Measurements from ENCODE around the gene TLN1.
A peak's percentile ranks its signal among the peaks of the same experiment; 100 is the strongest.

The TLN1 gene

GRCh38 chr9:35759795-35760194, 27.8 kb upstream of the TLN1 start:
- no peak for DNase-seq (ENCODE audit: insufficient read length, low spot score)

GRCh38 chr9:35758475-35759050, 26.6 kb upstream of the TLN1 start:
- no peak for TF ChIP-seq CTCF (IDR thresholded peaks at IDR 0.05; ENCODE audit: insufficient read depth, missing control alignments)
- no peak for DNase-seq (ENCODE audit: insufficient read length, low spot score)
- no peak for FAIRE-seq

More at GRCh38 chr9:35759795-35760194, 27.8 kb upstream of the TLN1 start:
- no peak for TF ChIP-seq CTCF (IDR thresholded peaks at IDR 0.05; ENCODE audit: insufficient read depth, missing control alignments)
- no peak for FAIRE-seq

- no peak for DNase-seq (ENCODE audit: insufficient read length, low spot score)
- no peak for TF ChIP-seq CTCF (IDR thresholded peaks at IDR 0.05; ENCODE audit: insufficient read depth, missing control alignments)
- no peak for FAIRE-seq
Measured at GRCh38 chr9:35757892-35758275, 25.9 kb upstream of the TLN1 start.

GRCh38 chr9:35757226-35757891, 25.4 kb upstream of the TLN1 start:
- FAIRE-seq (no peak), DNase-seq (ENCODE audit: insufficient read length, low spot score) (no peak)
- TF ChIP-seq CTCF (IDR thresholded peaks at IDR 0.05; ENCODE audit: insufficient read depth, missing control alignments) = no peak

- FAIRE-seq (no peak), DNase-seq (ENCODE audit: insufficient read length, low spot score) (no peak)
- TF ChIP-seq CTCF (IDR thresholded peaks at IDR 0.05; ENCODE audit: insufficient read depth, missing control alignments) = peak; percentile 55
Measured at GRCh38 chr9:35756275-35757225, 24.6 kb upstream of the TLN1 start.

- DNase-seq (ENCODE audit: insufficient read length, low spot score) (no peak), FAIRE-seq (no peak)
- TF ChIP-seq CTCF (IDR thresholded peaks at IDR 0.05; ENCODE audit: insufficient read depth, missing control alignments) = no peak
Measured at GRCh38 chr9:35755071-35755470, 23.1 kb upstream of the TLN1 start.
